GM19372 (cell line): ENCODE data around the gene UBAC1.

Source experiments
- ATAC-seq: cut with Tn5 transposase; IDR thresholded peaks from one replicate; pipeline ENCODE4 v1.9.1; 2021; ENCODE audit warnings: mild to moderate bottlenecking, low read depth, moderate library complexity; ENCODE audit not compliant: unreplicated experiment

The UBAC1 gene

DNA sequence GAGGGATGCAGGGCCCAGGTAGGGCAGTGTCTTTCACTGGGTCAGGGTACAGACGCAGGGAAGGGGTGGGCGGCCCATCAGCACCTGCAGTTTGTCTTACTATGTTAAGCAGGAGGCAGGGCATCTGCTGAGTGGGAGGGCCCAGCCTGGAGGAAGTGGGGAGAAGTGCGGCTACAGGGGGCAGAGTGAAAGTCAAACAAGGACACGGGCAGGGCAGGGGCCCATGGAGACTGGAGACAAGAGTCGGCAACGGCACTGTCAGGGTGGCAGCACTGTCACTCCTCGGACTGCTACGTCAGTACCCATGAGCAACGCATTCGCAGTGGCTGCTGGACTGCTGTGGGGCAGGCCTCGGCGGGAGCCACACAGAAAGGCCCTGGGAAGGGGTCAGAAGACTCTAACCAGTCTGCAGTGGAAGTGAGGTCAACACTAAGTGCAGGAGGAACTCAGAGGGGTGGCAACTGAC is 73.6 kb downstream of the UBAC1 start:
- no peak for ATAC-seq

DNA sequence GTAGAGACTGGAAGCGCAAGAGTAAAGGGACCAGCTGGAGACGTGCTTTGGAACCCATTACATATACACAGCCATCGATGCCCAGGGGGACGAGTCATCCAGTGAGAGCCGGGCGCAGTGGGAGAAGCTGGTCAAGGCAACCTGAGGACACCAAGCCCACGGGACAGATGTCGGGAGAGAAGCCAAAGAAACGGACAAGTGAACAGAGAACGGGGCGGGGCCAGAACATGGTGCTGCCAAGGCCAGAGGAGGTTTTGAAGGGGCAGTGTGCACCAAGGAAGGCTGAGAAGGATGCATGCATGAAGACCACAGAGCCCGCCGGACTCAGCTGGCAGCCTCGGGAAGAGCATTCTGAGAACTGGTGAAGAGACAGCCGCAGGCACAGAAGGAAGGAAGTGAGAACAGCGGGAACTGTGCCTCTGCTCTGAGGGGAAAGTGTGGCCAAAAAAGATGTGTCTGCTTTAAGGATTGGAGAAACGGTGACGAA is 74.1 kb downstream of the UBAC1 start:
- no peak for ATAC-seq

DNA sequence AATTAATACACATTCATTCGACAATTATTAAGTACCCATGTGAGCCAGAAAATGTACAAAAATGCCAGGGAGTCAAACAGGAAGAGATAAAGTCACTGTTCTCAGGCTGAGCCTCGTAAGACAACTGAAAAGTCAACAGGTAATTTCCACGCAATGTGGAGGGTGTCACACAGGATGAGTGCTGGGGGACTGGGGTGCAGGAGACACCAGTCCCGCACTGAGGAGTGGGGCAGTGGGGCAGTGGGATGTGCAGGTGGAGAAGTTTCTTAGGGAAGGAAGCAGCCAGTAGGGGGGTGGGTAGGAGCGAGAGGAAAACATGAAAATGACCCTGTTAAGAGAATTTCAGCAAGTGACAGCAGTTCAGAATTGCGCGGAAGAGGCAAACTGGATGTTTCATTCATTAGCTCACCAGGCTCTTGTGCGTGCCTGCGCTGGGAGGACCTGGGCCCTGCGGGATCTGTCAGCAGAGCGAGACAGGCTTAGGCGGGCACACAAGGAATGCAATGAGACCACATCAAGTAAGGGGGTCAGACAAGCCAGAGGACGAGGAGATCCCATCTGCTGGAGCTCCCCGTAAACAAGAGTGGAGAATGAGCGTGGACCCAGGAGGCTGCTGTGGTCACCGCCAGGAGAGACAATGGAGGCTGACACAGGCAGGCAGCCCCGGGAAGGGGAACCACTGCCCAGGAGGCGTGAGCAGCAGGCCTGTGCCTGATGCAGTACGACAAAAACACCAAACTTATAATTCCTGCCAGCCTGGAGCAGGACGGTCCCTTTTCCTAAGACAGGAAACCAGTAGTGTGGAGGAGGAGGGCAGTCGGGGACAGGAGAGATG is 74.8 kb downstream of the UBAC1 start:
- no peak for ATAC-seq

DNA sequence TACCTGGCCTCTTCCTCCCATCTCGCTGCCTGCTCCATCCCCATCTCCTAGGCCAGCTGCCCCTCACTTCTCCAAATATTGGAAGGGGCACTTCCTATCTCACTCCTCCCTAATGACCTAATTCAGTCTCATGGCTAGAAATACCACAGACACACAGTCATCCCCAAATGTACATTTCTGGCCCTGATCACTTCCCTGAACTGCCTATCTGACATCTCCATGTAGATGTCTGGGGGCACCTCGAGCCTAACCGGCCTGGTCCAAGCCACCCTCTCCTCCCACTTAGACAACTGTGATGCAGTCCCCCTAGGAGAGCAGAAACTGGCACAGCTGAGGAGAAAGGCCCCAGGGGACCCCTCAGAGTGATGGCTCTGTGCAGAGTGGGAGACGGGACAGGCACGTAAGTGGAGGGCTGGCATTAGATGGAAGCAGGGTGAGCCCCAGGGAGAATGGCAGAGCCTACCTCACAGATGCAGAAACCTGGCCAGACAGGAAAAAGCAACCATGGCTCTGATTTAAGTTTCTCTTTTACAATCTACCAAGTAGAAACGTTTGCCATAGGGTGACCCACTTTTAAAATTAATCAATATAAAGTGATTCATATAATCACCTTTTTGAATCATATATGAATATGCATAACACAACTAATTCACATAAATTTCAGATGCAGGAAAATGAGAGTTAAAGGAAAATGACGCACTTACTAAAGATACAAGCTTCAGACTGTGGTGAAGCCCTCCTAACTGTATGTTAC is 75.9 kb downstream of the UBAC1 start:
- ATAC-seq: no peak

DNA sequence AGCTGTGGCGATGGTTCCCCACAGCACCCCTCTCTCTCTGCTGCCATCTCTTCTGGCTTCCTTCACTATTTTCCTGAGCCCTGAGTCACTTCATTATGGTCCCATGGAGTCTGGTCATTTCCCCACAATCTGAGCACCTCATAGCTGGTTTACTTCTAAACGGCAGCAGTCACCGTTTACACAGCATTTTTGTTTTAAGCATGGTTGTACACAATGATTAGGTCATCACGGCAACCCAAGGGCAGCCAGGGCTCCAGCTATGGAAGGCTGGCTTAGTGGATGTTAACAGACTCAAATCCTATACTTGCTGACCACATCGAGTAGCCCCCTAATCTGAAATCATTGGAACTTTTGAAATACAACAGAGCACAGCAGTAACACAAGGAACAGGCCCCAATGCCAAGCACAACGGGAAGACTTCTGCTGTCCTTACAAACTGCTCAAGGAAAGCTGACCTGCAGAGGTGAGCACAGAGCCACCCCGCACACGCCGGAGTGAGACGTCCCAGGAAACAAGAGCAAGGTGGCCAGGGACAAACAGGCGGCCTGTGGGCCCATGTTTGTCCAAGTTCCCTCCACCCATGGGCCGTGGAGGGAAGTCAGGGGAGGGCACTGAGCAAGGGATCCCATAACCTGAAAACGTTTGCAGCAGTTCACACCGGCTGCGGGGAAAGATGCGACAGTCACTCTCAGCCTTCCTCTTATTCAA is 76.7 kb downstream of the UBAC1 start:
- ATAC-seq: no peak

DNA sequence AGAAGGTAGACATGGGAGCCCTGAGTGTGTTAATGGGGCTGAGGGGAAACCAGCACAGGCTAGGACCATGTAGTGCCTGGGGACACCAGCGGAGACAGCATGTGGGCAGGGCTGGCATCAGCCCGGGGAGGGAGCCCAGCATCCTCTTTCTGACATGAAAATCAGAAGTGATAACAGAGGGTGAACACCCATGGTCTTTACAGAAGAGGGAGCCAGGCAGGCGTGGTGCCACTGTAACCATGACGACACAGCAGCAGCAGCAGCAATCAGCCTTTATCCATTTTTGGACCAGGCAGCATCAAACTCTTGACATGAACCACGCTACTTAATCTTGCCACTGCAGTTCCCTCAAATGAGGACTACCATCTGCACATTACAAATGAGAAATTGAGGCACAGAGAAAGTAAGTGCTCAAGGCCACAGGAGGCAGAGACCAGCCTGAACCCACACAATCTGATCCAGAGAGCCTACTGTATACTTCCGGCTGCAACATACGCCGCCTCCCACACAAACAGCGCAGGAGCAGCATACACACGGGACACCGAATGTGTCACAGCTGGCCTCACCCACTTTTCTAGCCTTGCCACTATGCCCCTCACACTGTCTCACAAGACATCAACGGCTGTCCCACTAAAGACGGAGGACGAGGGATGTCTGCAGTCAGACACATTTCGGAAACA is 77.6 kb downstream of the UBAC1 start:
- no peak for ATAC-seq
